ENCODE results near the gene LRG1. TPM values are rescaled to one million over a fixed set of nuclear protein-coding genes. Genes with fewer than 3 reads are reported as not detected.
"Not testable (repeated sequence)": the region's sequence is repeated elsewhere in the genome, so short reads cannot be mapped to it uniquely, and the experiment has no call there.

LRG1 gene
- total and polyA plus RNA-seq, 7 donors: 0.36 to 21.0 (median 2.4) TPM; not detected in 1

GRCh38 chr19:4529924-4530522, 9.8 kb downstream of the LRG1 start:
- no peaks in the 10 kb centered on the region for H3K36me3 ChIP-seq
- intact Hi-C loops (cut with DNase I): no loop called here
- TF ChIP-seq POLR2A (IDR thresholded peaks at IDR 0.05): no peak
- TF ChIP-seq POLR2AphosphoS5 (IDR thresholded peaks at IDR 0.05): no peak
- TF ChIP-seq CTCF (IDR thresholded peaks at IDR 0.05): no peak
- no peak for TF ChIP-seq EP300 (IDR thresholded peaks at IDR 0.05)
- no peak overlapping the region for H3K4me3 ChIP-seq
- no peak overlapping the region for H3K27ac ChIP-seq
- 78 to 79% methylated on average over 14 of the region's 14 CpGs for WGBS, 2 donors
- no peaks in the 10 kb centered on the region for H3K9me3 ChIP-seq
- no peak for DNase-seq
- H3K27me3 ChIP-seq: peaks cover 0 to 2% (median 0%) of the 10 kb centered on the region in 3 donors
- H3K4me1 ChIP-seq: peaks cover 0 to 6% (median 4%) of the 10 kb centered on the region in 4 donors

- no peak overlapping the region for H3K4me3 ChIP-seq
- intact Hi-C loops (cut with DNase I): no loop called here
- H3K27me3 ChIP-seq: no peaks in the 10 kb centered on the region
- no peaks in the 10 kb centered on the region for H3K9me3 ChIP-seq
- no peak overlapping the region for H3K27ac ChIP-seq
- TF ChIP-seq POLR2A (IDR thresholded peaks at IDR 0.05): no peak
- TF ChIP-seq CTCF (IDR thresholded peaks at IDR 0.05): no peak
- no peak for TF ChIP-seq EP300 (IDR thresholded peaks at IDR 0.05)
- TF ChIP-seq POLR2AphosphoS5 (IDR thresholded peaks at IDR 0.05): no peak
- no peaks in the 10 kb centered on the region for H3K4me1 ChIP-seq
- DNase-seq: no peak
- H3K36me3 ChIP-seq: no peaks in the 10 kb centered on the region
- WGBS, 2 donors: 78 to 80% methylated on average over 15 of the region's 15 CpGs
Measured at GRCh38 chr19:4528843-4529242, 11.0 kb downstream of the LRG1 start.

GRCh38 chr19:4527377-4527776, 12.5 kb downstream of the LRG1 start:
- H3K4me3 ChIP-seq; H3K27ac ChIP-seq; H3K27me3 ChIP-seq; H3K36me3 ChIP-seq; H3K4me1 ChIP-seq; DNase-seq; H3K9me3 ChIP-seq; intact Hi-C loops (cut with DNase I): not testable (repeated sequence)
- 62 to 85% methylated on average over 8 of the region's 8 CpGs for WGBS, 2 donors

- WGBS, 2 donors: 73 to 82% methylated on average over 23 of the region's 23 CpGs
Measured at GRCh38 chr19:4525563-4526002, 14.3 kb downstream of the LRG1 start.

More at GRCh38 chr19:4525563-4526002, 14.3 kb downstream of the LRG1 start:
- intact Hi-C loops (cut with DNase I): no loop called here
- Histone ChIP-seq H3K36me3 (no peaks in the 10 kb centered on the region), H3K9me3 (no peaks in the 10 kb centered on the region), H3K4me3 (no peak overlapping the region), H3K4me1 (peaks cover 0 to 6% (median 0%) of the 10 kb centered on the region in 4 donors), H3K27ac (no peak overlapping the region), H3K27me3 (no peaks in the 10 kb centered on the region)
- no peak for DNase-seq
- TF ChIP-seq EP300 (IDR thresholded peaks at IDR 0.05) (no peak), CTCF (IDR thresholded peaks at IDR 0.05) (no peak), POLR2AphosphoS5 (IDR thresholded peaks at IDR 0.05) (no peak), POLR2A (IDR thresholded peaks at IDR 0.05) (no peak)
